Transverse colon (tissue), 4 donors: ENCODE results near the gene PYGB.

Experiments used
- CTCF ChIP-seq, 5 experiments: fragments of 200-600 bp in 3 of 5; fragments of 450-650 bp in 2 of 5; sonication (generic) in 3 of 5; IDR thresholded peaks; 1 replicate in 2 of 5; 2 replicates in 3 of 5; pipeline ENCODE4 v1.5.1; 2016 to 2017; ENCODE audit warnings: antibody characterized with exemption in 5 of 5, inconsistent platforms in 3 of 5, mild to moderate bottlenecking in 2 of 5, moderate library complexity in 1 of 5
- EP300 ChIP-seq: sonication (generic); formaldehyde crosslinking; IDR thresholded peaks from one replicate; pipeline ENCODE4 v1.6.1; 2017; ENCODE audit warnings: antibody characterized with exemption, low read depth
- POLR2A ChIP-seq: fragments of 450-650 bp; IDR thresholded peaks from one replicate; pipeline ENCODE4 v1.6.1; 2016; ENCODE audit warnings: antibody characterized with exemption, mild to moderate bottlenecking, moderate library complexity
- POLR2AphosphoS5 ChIP-seq, 3 donors: sonication (generic); formaldehyde crosslinking; IDR thresholded peaks; one replicate each; pipeline ENCODE4 v1.6.1; 2016; ENCODE audit warnings: antibody characterized with exemption in 3 of 3

- TF ChIP-seq CTCF (IDR thresholded peaks at IDR 0.05) (no peak), POLR2AphosphoS5 (IDR thresholded peaks at IDR 0.05) (no peak), EP300 (no peak), POLR2A (no peak)
Measured at GRCh38 chr20:25290646-25291431, 43.0 kb downstream of the PYGB start.
